GM21360 (cell line): ENCODE results near the gene MAPRE2.
A peak's percentile ranks its signal among the peaks of the same experiment; 100 is the strongest.

ENCODE experiments used
- ATAC-seq: cut with Tn5 transposase; IDR thresholded peaks from one replicate; pipeline ENCODE4 v1.9.1; 2021; ENCODE audit warnings: mild to moderate bottlenecking, moderate library complexity; ENCODE audit not compliant: unreplicated experiment

MAPRE2 gene

GRCh38 chr18:35032113-35032512 is 9.1 kb upstream of the MAPRE2 start:
- no peak for ATAC-seq

GRCh38 chr18:35038029-35038428 is 3.2 kb upstream of the MAPRE2 start:
- ATAC-seq: no peak

- ATAC-seq: peak; percentile 42
Measured at GRCh38 chr18:35038881-35039491, 2.2 kb upstream of the MAPRE2 start.

- no peak for ATAC-seq
Measured at GRCh38 chr18:35040638-35040987, 600 bp upstream of the MAPRE2 start.

- ATAC-seq: no peak
Measured at GRCh38 chr18:35041815-35042387, 688 bp downstream of the MAPRE2 start.

GRCh38 chr18:35042389-35043071 is 1.3 kb downstream of the MAPRE2 start:
- ATAC-seq: peak; percentile 21

- ATAC-seq: no peak
Measured at GRCh38 chr18:35043207-35043606, 2.0 kb downstream of the MAPRE2 start.

- ATAC-seq: no peak
Measured at GRCh38 chr18:35045121-35045520, 3.9 kb downstream of the MAPRE2 start.

- no peak for ATAC-seq
Measured at GRCh38 chr18:35045806-35046205, 4.6 kb downstream of the MAPRE2 start.

- no peak for ATAC-seq
Measured at GRCh38 chr18:35047697-35048292, 6.6 kb downstream of the MAPRE2 start.

- ATAC-seq: peak; percentile 33
Measured at GRCh38 chr18:35049111-35050027, 8.2 kb downstream of the MAPRE2 start.

GRCh38 chr18:35050028-35050546 is 8.9 kb downstream of the MAPRE2 start:
- peak; percentile 36 for ATAC-seq

- ATAC-seq: no peak
Measured at GRCh38 chr18:35050705-35051195, 9.5 kb downstream of the MAPRE2 start.

- ATAC-seq: no peak
Measured at GRCh38 chr18:35051641-35052377, 10.6 kb downstream of the MAPRE2 start.

- no peak for ATAC-seq
Measured at GRCh38 chr18:35054401-35054800, 13.2 kb downstream of the MAPRE2 start.

- no peak for ATAC-seq
Measured at GRCh38 chr18:35055105-35055504, 13.9 kb downstream of the MAPRE2 start.

- ATAC-seq: no peak
Measured at GRCh38 chr18:35055726-35056125, 14.5 kb downstream of the MAPRE2 start.

- no peak for ATAC-seq
Measured at GRCh38 chr18:35059280-35059927, 18.2 kb downstream of the MAPRE2 start.

GRCh38 chr18:35060122-35060815 is 19.1 kb downstream of the MAPRE2 start:
- ATAC-seq: no peak
